ENCODE data around the gene SLC25A21.
"Not testable (repeated sequence)": the region's sequence is repeated elsewhere in the genome, so short reads cannot be mapped to it uniquely, and the experiment has no call there.

SLC25A21 gene

DNA sequence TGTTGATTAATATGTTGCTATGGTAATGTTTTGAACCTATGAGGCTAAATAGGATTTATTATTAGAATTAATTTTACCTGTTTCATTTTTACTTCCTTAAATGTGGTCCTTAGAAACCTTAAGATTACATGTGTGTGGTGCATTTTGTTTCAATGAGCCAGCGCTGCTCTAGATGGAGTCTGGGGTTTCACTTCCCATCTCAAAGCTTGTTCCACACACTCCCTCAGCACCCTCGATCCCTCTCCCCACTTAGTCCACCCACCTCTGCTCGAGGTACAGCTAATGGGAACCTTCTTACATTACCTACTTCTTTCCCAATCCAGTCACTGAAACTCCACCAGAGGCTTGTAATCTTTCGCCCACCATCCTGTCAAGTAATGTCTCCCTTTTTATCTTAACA lies 305.5 kb downstream of the SLC25A21 start:
- DNase-seq (ENCODE audit: low read depth): no peak

DNA sequence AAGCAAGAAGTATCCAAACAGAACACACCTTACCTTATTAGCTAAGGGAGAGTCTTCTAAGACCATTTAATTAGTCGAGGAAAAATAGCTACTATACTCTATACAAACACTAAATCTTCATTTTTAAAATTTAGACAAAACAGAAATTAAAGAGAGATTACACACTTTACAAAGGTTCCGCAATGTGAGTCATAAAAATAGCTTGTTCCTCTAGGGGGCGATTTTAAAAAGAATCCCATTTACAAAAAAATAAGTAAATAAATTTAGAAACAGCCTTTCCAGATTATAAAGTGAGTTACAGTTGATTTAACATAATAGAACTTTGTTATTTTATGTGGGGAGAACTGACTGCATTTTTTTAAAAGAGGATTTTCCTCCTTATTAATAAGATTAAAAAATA lies 309.1 kb downstream of the SLC25A21 start:
- no peak for DNase-seq (ENCODE audit: low read depth)

DNA sequence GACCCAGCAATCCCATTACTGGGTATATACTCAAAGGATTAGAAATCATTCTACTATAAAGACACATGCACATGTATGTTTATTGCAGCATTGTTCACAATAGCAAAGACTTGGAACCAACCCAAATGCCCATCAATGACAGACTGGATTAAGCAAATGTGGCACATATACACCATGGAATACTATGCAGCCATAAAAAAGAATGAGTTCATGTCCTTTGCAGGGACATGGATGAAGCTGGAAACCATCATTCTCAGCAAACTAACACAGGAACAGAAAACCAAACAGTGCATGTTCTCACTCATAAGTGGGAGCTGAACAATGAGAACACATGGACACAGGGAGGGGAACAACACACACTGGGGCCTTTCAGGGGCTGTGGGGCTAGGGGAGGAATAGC lies 310.2 kb downstream of the SLC25A21 start:
- DNase-seq (ENCODE audit: low read depth): not testable (repeated sequence)

DNA sequence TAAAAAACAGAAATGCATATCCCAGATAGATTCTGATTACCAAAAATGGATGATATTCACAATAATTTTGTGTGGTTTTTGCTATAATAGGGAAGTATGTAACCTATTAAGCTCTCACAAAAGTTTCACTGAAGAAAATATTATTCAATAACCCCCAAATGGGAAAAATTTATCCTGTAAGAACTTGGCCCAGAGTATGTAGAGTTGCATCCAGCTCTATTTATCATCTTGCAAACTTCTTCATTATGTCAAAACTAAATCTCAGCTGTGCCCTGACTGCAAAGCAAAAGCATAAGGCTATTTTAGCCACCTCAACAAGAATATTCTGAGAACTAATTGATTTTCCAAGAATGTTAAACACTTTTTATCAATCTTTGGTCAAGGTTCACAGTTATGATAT lies 311.6 kb downstream of the SLC25A21 start:
- no peak for DNase-seq (ENCODE audit: low read depth)

DNA sequence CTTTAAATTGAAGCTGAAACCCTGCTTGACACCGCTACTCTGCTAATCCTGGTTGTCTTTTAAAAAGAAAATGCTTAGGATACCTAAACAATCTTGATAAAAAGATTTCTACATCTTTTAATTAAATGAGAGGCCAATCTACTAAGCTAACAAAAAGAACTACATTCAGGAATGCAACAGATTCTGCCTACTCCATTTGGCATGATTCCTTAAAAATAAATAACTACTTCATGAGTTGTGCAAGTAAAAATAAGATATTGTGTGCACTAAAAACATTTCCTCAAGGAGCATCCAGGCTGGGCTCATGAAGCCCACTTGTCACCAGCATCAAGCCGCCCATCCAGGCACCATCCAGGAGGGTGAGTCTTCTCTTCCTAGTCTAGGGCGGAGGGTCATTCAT lies 313.3 kb downstream of the SLC25A21 start:
- DNase-seq (ENCODE audit: low read depth): no peak

GRCh38 chr14:36857842-36858445 lies 314.5 kb downstream of the SLC25A21 start:
- DNase-seq (ENCODE audit: low read depth): no peak

DNA sequence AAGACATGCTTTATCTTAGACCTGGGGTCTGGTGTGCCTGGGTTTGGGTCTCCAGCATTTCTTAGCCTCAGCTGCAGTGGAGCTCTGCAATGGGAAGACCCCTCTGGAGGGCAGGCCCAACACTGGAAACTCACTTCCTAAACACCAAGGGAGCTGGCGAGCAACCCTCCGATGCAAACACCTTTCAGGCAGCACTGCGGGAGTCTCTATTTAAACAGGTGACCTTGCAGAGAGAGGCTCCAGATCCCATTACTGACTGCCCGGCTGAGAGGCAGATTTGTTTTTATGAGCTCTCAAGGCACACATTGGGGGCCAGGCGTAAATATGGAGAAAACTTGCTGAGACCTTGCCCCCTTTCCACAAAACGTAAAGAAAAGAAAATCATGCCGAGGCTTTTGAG lies 315.3 kb downstream of the SLC25A21 start:
- DNase-seq (ENCODE audit: low read depth): no peak

- no peak for DNase-seq (ENCODE audit: low read depth)
These were observed 316.1 kb downstream of the SLC25A21 start for GRCh38 chr14:36856095-36856878.

GRCh38 chr14:36855396-36855795 lies 317.0 kb downstream of the SLC25A21 start:
- no peak for DNase-seq (ENCODE audit: low read depth)

GRCh38 chr14:36852981-36853691 lies 319.3 kb downstream of the SLC25A21 start:
- DNase-seq (ENCODE audit: low read depth): no peak

DNA sequence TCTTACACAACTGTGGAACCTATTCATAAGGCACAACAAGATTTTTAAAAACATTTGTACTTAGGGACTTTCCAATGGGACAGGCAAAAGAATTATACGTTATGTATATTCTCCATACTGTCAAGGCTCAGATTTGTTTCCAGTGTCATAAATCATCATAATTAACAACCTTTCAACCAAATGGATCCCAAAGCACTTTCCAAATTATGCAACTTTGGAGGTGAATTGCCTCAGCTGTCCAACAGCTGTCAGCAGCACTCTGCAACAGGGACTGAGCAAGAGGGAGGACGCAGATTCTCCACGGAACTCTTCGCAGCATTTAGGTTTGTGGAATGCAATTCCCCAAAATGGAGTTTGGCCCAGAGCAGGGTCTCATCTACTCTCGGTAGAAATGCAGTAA lies 324.2 kb downstream of the SLC25A21 start:
- no peak for DNase-seq (ENCODE audit: low read depth)

DNA sequence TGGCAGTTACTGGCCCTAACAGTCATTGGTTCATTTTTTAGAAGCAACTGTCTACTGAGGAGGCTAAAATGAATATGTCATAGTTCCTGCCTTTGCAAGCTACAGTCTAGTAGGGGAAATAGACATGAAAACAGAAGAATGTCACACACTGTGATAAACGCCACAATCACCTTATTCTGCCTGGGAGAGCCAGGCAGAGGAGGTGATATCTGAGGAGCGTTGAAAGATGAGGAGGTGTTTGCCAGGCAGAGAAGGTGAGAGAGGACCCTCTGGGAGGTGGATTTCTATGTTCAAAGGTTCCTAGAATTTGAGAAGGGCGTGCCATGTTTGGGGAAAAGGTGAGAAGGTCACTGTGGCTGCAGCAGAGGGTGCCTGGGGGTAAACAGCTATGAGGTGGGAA lies 325.0 kb downstream of the SLC25A21 start:
- no peak for DNase-seq (ENCODE audit: low read depth)

DNA sequence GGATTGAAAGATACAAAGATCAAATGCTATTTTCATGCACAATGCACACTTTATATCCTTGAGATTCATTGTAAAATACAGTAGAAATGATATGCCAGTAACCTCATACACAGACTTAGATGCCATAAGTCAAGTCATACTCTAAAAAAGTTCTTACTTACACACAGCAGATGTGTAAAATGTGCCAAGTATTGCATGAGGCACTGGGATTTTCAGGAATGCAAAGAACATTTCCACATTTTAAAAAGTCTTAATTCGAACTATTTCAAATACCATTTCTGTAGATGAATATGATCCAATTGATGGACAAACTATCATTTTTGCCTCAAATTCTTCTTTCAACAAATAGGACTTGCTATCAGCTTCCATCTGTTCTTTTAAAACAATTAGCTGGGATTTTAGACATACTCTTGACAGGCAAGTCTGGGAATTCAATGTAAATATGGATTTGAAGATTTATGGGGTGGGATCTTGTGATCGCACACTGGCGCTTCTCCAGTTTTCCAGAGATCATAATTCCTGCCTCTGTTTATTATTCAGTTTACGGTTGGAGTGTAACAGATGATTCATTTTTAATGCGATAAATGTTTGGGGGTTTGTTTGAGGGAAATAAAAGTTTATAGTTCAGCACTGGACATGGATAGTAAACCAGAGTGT lies 326.9 kb downstream of the SLC25A21 start:
- no peak for DNase-seq (ENCODE audit: low read depth)

DNA sequence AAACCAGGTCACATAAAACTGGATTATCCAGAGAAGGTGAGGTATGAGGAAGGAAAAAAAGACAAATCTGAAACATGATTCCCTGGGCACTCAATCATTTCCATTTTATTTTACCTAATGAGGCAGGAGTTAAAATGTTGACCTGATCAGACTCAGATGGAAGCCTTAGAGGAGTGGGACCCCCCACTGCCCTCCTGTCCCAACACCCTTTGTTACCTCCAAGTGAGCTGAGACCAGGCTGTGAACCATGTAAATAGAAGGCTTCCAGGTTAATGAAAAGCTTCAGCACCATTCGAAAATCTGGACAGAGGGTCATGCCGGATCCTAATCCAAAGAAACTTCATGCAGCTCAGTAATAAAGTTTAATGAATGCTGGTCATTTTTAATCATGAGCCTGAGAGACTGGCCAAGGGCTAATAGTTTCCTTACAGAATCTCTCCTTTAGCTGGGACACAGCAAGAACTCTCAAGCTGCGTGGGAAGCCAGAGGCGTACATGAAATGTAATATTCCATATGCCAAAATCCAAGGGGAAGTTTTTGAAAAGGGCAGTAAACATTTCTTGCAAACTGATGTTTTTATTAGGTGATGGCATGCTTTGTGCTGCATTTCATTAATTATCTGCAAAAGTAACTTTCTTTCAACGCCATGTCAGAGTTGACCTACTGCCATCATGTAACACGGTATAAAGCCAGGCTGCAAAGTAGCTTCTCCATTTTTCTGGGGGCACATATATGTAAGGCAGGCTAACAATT lies 327.8 kb downstream of the SLC25A21 start:
- DNase-seq (ENCODE audit: low read depth): no peak

DNA sequence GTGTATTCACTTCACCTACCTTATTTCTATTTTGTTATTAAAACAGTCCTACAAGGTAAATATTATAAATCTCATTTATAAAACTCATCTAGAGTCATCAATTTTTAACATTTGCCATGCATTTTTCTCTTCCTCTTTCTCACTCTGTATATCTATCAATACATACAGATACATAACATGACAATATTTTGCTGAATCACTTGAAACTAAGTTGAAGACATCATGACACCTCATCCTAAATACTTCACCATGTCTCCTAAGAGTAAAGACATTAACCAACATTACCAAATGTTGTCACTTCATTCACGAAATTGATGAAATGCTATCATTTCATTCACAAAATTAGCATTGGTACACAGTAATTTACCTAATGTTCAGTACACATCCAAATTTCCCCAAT lies 329.0 kb downstream of the SLC25A21 start:
- no peak for DNase-seq (ENCODE audit: low read depth)

DNA sequence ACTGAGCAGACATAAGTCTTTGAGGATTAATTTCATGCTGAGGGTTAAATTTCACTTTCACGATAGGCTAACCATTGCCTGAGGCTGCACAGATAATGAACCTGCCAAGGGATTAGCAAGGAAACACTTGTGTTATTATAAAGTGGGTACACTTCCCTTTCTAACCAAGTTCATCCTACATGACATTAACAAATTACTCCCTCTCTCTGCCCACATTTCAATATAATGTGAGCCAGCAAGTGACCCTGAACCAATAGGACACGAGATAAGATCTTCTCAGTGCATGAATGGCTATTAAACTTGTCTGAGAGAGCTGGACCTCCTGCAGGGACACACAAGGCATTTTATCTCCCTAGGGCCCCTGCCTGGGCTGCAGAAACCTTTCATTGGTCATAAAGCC lies 337.3 kb downstream of the SLC25A21 start:
- DNase-seq (ENCODE audit: low read depth): no peak

DNA sequence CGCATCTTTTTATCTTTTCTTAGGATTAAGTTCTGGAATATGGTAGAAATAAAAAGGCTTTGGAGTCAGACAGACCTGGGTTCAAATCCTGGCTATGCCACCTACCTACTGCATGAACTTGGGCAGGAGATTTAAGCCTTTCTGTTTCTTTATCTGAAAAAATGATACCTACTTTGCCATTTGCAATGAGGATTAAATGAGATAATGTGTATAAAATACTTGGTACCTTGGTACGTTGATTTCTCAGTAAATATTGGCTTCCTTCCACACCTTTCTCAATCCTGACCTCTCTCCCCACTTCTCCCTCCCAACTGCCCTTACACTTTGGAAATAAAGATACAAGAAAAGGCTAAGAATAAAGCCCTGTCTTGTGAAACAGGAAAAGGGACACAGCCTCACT lies 338.1 kb downstream of the SLC25A21 start:
- no peak for DNase-seq (ENCODE audit: low read depth)

DNA sequence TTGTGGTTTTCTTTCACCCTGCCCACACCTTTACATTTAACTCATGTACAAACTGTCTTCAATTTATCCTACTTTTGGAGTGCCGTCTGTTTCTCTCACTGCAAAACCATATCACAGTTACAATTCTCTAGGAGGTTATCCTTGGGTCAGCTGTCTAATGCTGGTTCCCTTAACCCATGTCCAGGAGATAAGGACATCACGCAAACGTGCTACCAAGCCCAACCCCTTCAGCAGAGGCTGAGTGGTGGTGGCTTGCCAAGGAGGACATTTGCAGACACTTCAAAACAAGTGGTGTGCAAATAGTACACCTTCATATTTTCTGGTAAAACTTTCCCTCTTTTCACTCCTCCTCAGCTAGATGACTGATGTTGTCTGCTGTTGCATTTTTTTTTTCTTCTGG lies 342.9 kb downstream of the SLC25A21 start:
- DNase-seq (ENCODE audit: low read depth): no peak

GRCh38 chr14:36827861-36828260 lies 344.5 kb downstream of the SLC25A21 start:
- no peak for DNase-seq (ENCODE audit: low read depth)

DNA sequence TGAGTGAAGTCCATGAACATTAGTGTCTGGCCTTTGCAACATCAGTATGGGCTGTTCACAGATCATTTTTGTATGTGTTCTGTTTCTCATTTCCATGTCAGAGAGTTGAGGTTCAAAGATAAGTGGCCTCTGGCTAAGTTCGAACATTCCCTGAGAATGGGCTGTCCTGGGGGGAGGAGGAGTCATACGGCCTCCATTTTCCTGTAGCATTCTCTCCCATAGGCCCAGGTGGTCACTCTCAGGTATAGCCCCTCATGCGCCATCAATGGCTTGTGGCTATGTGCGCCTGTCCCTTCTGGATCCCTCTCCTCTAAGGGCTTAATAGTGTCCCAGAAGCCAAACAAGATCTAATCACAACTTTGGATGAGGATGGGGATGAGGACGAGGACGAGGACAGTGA lies 345.8 kb downstream of the SLC25A21 start:
- no peak for DNase-seq (ENCODE audit: low read depth)

GRCh38 chr14:36824854-36825253 lies 347.6 kb downstream of the SLC25A21 start:
- no peak for DNase-seq (ENCODE audit: low read depth)

- no peak for DNase-seq (ENCODE audit: low read depth)
These were observed 348.8 kb downstream of the SLC25A21 start for GRCh38 chr14:36823651-36824050.

Data from stimulated activated CD8-positive, alpha-beta memory T cell treated with anti-CD3 and anti-CD28 coated beads, Interleukin-4, amount 100 ng/mL, for 24 hours (primary cell).